ENCODE data around the gene TRABD2B. TPM values are rescaled to one million over a fixed set of nuclear protein-coding genes. Genes with fewer than 3 reads are reported as not detected.
A peak's percentile ranks its signal among the peaks of the same experiment; 100 is the strongest.

TRABD2B gene
- total and polyA plus RNA-seq, 2 of the 13 experiments (the other 11 are each of a cell fraction or from before 2014, with no cell fraction given), result 0.04 TPM; not detected in 1

- TF ChIP-seq ZMYM4 (CRISPR knock-in tag; IDR thresholded peaks at IDR 0.05), result peak; percentile 55
- no peak for TF ChIP-seq ZNF782 (CRISPR knock-in tag; IDR thresholded peaks at IDR 0.05; ENCODE audit: borderline replicate concordance)
- no peak for TF ChIP-seq MTA3 (CRISPR knock-in tag; IDR thresholded peaks at IDR 0.05)
- TF ChIP-seq CREBL2 (CRISPR knock-in tag; IDR thresholded peaks at IDR 0.05; ENCODE audit: borderline replicate concordance), result no peak
- TF ChIP-seq RNF2 (conservative IDR thresholded peaks at IDR 0.05; ENCODE audit: low read depth), result no peak
- TF ChIP-seq ZNF17 (CRISPR knock-in tag; IDR thresholded peaks at IDR 0.05), result no peak
- TF ChIP-seq ZNF879 (CRISPR knock-in tag; IDR thresholded peaks at IDR 0.05), result no peak
- peak; percentile 26; the same call in 1 of the 2 replicates for TF ChIP-seq RAD21 (CRISPR knock-in tag; IDR thresholded peaks at IDR 0.05)
- peak; percentile 54; the same call in 1 of the 2 replicates for TF ChIP-seq ZBTB34 (CRISPR knock-in tag; IDR thresholded peaks at IDR 0.05)
- no peak; the same call in 1 of the 2 replicates for TF ChIP-seq THAP9 (CRISPR knock-in tag; IDR thresholded peaks at IDR 0.05; ENCODE audit: borderline replicate concordance)
- peak; percentile 74 for TF ChIP-seq DPF2 (CRISPR knock-in tag; IDR thresholded peaks at IDR 0.05; ENCODE audit: borderline replicate concordance, low read depth)
- TF ChIP-seq MLXIP (CRISPR knock-in tag; IDR thresholded peaks at IDR 0.05; ENCODE audit: borderline replicate concordance), result no peak
- TF ChIP-seq SRSF1 (optimal IDR thresholded peaks at IDR 0.05; ENCODE audit: low read depth, low read length), result no peak
- TF ChIP-seq ZNF713 (CRISPR knock-in tag; IDR thresholded peaks at IDR 0.05), result no peak
- TF ChIP-seq ZFP36 (IDR thresholded peaks at IDR 0.05; ENCODE audit: borderline replicate concordance, low read depth, low read length, partially characterized antibody), result no peak
- no peak for TF ChIP-seq ARHGAP35 (CRISPR knock-in tag; IDR thresholded peaks at IDR 0.05; ENCODE audit: borderline replicate concordance)
- no peak for TF ChIP-seq CHD2 (IDR thresholded peaks at IDR 0.05; ENCODE audit: low read depth, low read length)
- no peak for TF ChIP-seq ZNF891 (CRISPR knock-in tag; IDR thresholded peaks at IDR 0.05)
- 0 out of 2 replicates have a peak, but pooled peaks have one; percentile 23 for TF ChIP-seq ZNF276 (CRISPR knock-in tag; IDR thresholded peaks at IDR 0.05; ENCODE audit: low read depth)
- TF ChIP-seq GATAD2A (CRISPR knock-in tag; IDR thresholded peaks at IDR 0.05), result peak; percentile 90
- no peak for TF ChIP-seq WIZ (CRISPR knock-in tag; IDR thresholded peaks at IDR 0.05)
Measured at GRCh38 chr1:47837866-47838561, 159.2 kb downstream of the TRABD2B start (continued).
